Activated CD8-positive, alpha-beta T cell treated with anti-CD3 and anti-CD28 coated beads for 36 hours (primary cell): ENCODE data around the gene LMTK3. TPM values are rescaled to one million over a fixed set of nuclear protein-coding genes. Genes with fewer than 3 reads are reported as not detected.
"Not testable (repeated sequence)": the region's sequence is repeated elsewhere in the genome, so short reads cannot be mapped to it uniquely, and the experiment has no call there.

Experiments
- ATAC-seq: fragments of 200-7000 bp; cut with Tn5 transposase; one replicate; pipeline ENCODE4 v1.10.0; 2021; ENCODE audit warnings: mild to moderate bottlenecking, moderate library complexity
- CTCF ChIA-PET: fragments of 350-600 bp; sonication (Branson Sonifier 250); formaldehyde crosslinking; loops from one replicate; lab custom pipeline; 2021; ENCODE audit warnings: antibody characterized with exemption; lab: Charles Lee
- POLR2A ChIA-PET: fragments of 350-600 bp; sonication (Branson Sonifier 250); formaldehyde crosslinking; loops from one replicate; lab custom pipeline; 2021; ENCODE audit warnings: antibody characterized with exemption; lab: Charles Lee
- DNase-seq: peaks from one replicate; pipeline ENCODE4 v3.0.0-alpha.2; 2020
- H3K27ac Mint-ChIP-seq: one replicate; pipeline ENCODE4 v1.8.0; 2021; ENCODE audit warnings: mild to moderate bottlenecking, mixed read lengths
- H3K27me3 Mint-ChIP-seq: one replicate; pipeline ENCODE4 v1.8.0; 2021; ENCODE audit warnings: mixed read lengths
- H3K36me3 Mint-ChIP-seq: one replicate; pipeline ENCODE4 v1.8.0; 2021; ENCODE audit warnings: low read depth, mixed read lengths
- H3K4me1 Mint-ChIP-seq: one replicate; pipeline ENCODE4 v1.8.0; 2021; ENCODE audit warnings: low read depth, mixed read lengths
- H3K4me3 Mint-ChIP-seq: one replicate; pipeline ENCODE4 v1.8.0; 2021; ENCODE audit warnings: mild to moderate bottlenecking, moderate library complexity, mixed read lengths
- H3K9me3 Mint-ChIP-seq: one replicate; pipeline ENCODE4 v1.8.0; 2021; ENCODE audit warnings: mixed read lengths
- CTCF ChIP-seq: fragments of 200-600 bp; IDR thresholded peaks from one replicate; pipeline ENCODE4 v1.8.0; 2022; ENCODE audit warnings: antibody characterized with exemption, mild to moderate bottlenecking
- intact Hi-C: fragments of 100-400 bp; cut with micrococcal nuclease; formaldehyde crosslinking; loops from one replicate; pipeline ENCODE4 v1.10.0; 2022
- total RNA-seq, 2 experiments: library from RNA; stranded (reverse); gene quantifications; one replicate each; pipeline ENCODE4 v1.2.3, GENCODE V29; 2021

Gene LMTK3
- total RNA-seq, 2 experiments from 2014 or later, result 3.4 to 4.0 TPM

- Mint-ChIP-seq H3K9me3 (no peaks in the 10 kb centered on the region), H3K4me3 (no peak overlapping the region), H3K27me3 (peaks cover 11% of the 10 kb centered on the region), H3K4me1 (peaks cover 21% of the 10 kb centered on the region), H3K27ac (no peak overlapping the region), H3K36me3 (no peaks in the 10 kb centered on the region)
- CTCF ChIA-PET, result interaction anchor here (1.5 to 4.1 kb wide), 4 partner anchors 7 to 96 kb away, joined by 5 to 47 read pairs (median 25); no protein-coding TSS in a partner anchor
- POLR2A ChIA-PET, result interaction anchor here (0.6 to 1.0 kb wide), 3 partner anchors 16 to 129 kb away, joined by 3 read pairs; partner anchors contain the start of genes SYNGR4 and TMEM143
- no peak for DNase-seq
- ATAC-seq, result no peak
- intact Hi-C loops, result no loop called here
- no peak for TF ChIP-seq CTCF
Observed at GRCh38 chr19:48487948-48488347, 23.7 kb downstream of the LMTK3 start.

- H3K27me3 Mint-ChIP-seq, result peaks cover 10% of the 10 kb centered on the region
- no peaks in the 10 kb centered on the region for H3K9me3 Mint-ChIP-seq
- no peak overlapping the region for H3K4me3 Mint-ChIP-seq
- H3K27ac Mint-ChIP-seq, result no peak overlapping the region
- H3K36me3 Mint-ChIP-seq, result no peaks in the 10 kb centered on the region
- intact Hi-C loops, result no loop called here
- DNase-seq (no peak), ATAC-seq (no peak)
- H3K4me1 Mint-ChIP-seq, result peaks cover 17% of the 10 kb centered on the region
- ChIA-PET CTCF (interaction anchor here (1.5 to 4.1 kb wide), 4 partner anchors 7 to 96 kb away, joined by 5 to 47 read pairs (median 25); no protein-coding TSS in a partner anchor), POLR2A (interaction anchor here (0.6 to 1.0 kb wide), 4 partner anchors 16 to 130 kb away, joined by 3 to 5 read pairs (median 3); partner anchors contain the start of genes GRWD1, SYNGR4 and TMEM143)
- no peak for TF ChIP-seq CTCF
Observed at GRCh38 chr19:48487544-48487943, 24.1 kb downstream of the LMTK3 start.

GRCh38 chr19:48486706-48487105 is 24.9 kb downstream of the LMTK3 start:
- POLR2A ChIA-PET, result interaction anchor here (0.9 kb wide), 1 partner anchor 41 kb away, joined by 5 read pairs; the partner anchor contains the start of gene GRWD1
- H3K36me3 Mint-ChIP-seq, H3K9me3 Mint-ChIP-seq, DNase-seq, H3K27me3 Mint-ChIP-seq, H3K27ac Mint-ChIP-seq, ATAC-seq, H3K4me3 Mint-ChIP-seq, intact Hi-C loops: not testable (repeated sequence)
- peaks cover 15% of the 10 kb centered on the region for H3K4me1 Mint-ChIP-seq
- CTCF ChIA-PET, result interaction anchor here (1.7 kb wide), 1 partner anchor 97 kb away, joined by 13 read pairs; no protein-coding TSS in a partner anchor

- no peak for TF ChIP-seq CTCF
- DNase-seq (no peak), ATAC-seq (no peak)
- peaks cover under 1% of the 10 kb centered on the region for H3K27me3 Mint-ChIP-seq
- CTCF ChIA-PET, result no interaction called here
- no peaks in the 10 kb centered on the region for H3K9me3 Mint-ChIP-seq
- no peak overlapping the region for H3K27ac Mint-ChIP-seq
- intact Hi-C loops, result no loop called here
- POLR2A ChIA-PET, result no interaction called here
- no peaks in the 10 kb centered on the region for H3K36me3 Mint-ChIP-seq
- H3K4me3 Mint-ChIP-seq, result no peak overlapping the region
- H3K4me1 Mint-ChIP-seq, result peaks cover 15% of the 10 kb centered on the region
Observed at GRCh38 chr19:48484931-48485612, 26.6 kb downstream of the LMTK3 start.

- intact Hi-C loops, result no loop called here
- Mint-ChIP-seq H3K36me3 (peaks cover 2% of the 10 kb centered on the region), H3K27ac (no peak overlapping the region), H3K4me3 (no peak overlapping the region), H3K27me3 (no peaks in the 10 kb centered on the region), H3K9me3 (no peaks in the 10 kb centered on the region), H3K4me1 (peaks cover 21% of the 10 kb centered on the region)
- ChIA-PET POLR2A (interaction anchor here (0.6 kb wide), 1 partner anchor 224 kb away, joined by 3 read pairs; no protein-coding TSS in a partner anchor), CTCF (no interaction called here)
- no peak for TF ChIP-seq CTCF
- ATAC-seq (no peak), DNase-seq (no peak)
Observed at GRCh38 chr19:48484247-48484893, 27.3 kb downstream of the LMTK3 start.
